Brain microvascular endothelial cell (primary cell): ENCODE data around the gene CLDN17.

Experiments used
- DNase-seq: peaks from one replicate; pipeline ENCODE4 v3.0.0-alpha.2; 2020
- H3K27ac ChIP-seq: fragments of 250-450 bp; sonication (Bioruptor Pico); 2 replicates; pipeline ENCODE4 v1.5.1; 2020; ENCODE audit warnings: mild to moderate bottlenecking, moderate library complexity
- H3K27me3 ChIP-seq: fragments of 250-450 bp; sonication (Bioruptor Pico); replicated peaks from 2 replicates; pipeline ENCODE4 v1.5.1; 2020; ENCODE audit warnings: mild to moderate bottlenecking
- H3K36me3 ChIP-seq: fragments of 250-450 bp; sonication (Bioruptor Pico); replicated peaks from 2 replicates; pipeline ENCODE4 v1.5.1; 2020; ENCODE audit warnings: mild to moderate bottlenecking
- H3K4me3 ChIP-seq: 2 replicates; pipeline ENCODE4 v1.5.1; 2011; ENCODE audit warnings: low read depth, mild to moderate bottlenecking, control low read depth, low read length, moderate library complexity
- in situ Hi-C: cut with HindIII; loops from 2 replicates; pipeline ENCODE4 v1.10.0; 2017; ENCODE audit warnings: low sequenced_read_pairs, low pct_ligation_motif_present
- TF ChIP-seq, protein P1 (sequence below): IDR thresholded peaks from 2 replicates; pipeline ENCODE4 v1.5.1; 2011; ENCODE audit warnings: low read depth, mild to moderate bottlenecking, moderate library complexity, low read length, control low read depth, inconsistent platforms; ENCODE audit errors: missing control alignments

The CLDN17 gene

DNA sequence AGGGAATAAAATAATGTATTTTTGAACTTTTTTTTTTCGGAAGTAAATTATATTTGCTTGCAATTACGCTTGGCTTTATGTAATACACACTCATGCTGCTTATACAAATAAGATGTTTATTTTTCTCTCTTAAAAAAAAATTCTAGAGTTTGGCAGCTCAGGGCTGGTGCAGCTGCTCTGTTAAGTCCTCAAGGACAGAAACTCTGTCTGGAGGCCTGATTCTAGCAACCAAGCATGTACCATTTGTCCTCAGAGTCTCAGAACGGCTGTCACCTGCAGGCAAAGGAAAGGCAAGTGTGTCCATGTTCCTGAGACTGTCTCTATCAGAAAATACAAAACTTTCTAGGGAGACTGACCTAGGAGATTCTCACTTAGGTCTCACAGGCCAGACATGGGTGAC lies 23.2 kb upstream of the CLDN17 start:
- H3K36me3 ChIP-seq, result no peaks in the 10 kb centered on the region
- DNase-seq, result no peak
- H3K27ac ChIP-seq, result no peak overlapping the region
- in situ Hi-C loops, result no loop called here
- TF ChIP-seq, protein P1, sequence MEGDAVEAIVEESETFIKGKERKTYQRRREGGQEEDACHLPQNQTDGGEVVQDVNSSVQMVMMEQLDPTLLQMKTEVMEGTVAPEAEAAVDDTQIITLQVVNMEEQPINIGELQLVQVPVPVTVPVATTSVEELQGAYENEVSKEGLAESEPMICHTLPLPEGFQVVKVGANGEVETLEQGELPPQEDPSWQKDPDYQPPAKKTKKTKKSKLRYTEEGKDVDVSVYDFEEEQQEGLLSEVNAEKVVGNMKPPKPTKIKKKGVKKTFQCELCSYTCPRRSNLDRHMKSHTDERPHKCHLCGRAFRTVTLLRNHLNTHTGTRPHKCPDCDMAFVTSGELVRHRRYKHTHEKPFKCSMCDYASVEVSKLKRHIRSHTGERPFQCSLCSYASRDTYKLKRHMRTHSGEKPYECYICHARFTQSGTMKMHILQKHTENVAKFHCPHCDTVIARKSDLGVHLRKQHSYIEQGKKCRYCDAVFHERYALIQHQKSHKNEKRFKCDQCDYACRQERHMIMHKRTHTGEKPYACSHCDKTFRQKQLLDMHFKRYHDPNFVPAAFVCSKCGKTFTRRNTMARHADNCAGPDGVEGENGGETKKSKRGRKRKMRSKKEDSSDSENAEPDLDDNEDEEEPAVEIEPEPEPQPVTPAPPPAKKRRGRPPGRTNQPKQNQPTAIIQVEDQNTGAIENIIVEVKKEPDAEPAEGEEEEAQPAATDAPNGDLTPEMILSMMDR, result no peak
- no peaks in the 10 kb centered on the region for H3K27me3 ChIP-seq
- H3K4me3 ChIP-seq, result no peak overlapping the region

- DNase-seq, result no peak
- Histone ChIP-seq H3K36me3 (no peaks in the 10 kb centered on the region), H3K27me3 (no peaks in the 10 kb centered on the region), H3K4me3 (no peak overlapping the region), H3K27ac (no peak overlapping the region)
- in situ Hi-C loops, result no loop called here
- TF ChIP-seq, protein P1, result no peak
Observed at GRCh38 chr21:30186242-30186641, 19.6 kb upstream of the CLDN17 start.

GRCh38 chr21:30168086-30168485 lies 1.5 kb upstream of the CLDN17 start:
- H3K27ac ChIP-seq, result no peak overlapping the region
- in situ Hi-C loops, result no loop called here
- DNase-seq, result no peak
- no peak overlapping the region for H3K4me3 ChIP-seq
- no peaks in the 10 kb centered on the region for H3K36me3 ChIP-seq
- TF ChIP-seq, protein P1, result no peak
- H3K27me3 ChIP-seq, result no peaks in the 10 kb centered on the region

- H3K27ac ChIP-seq, result no peak overlapping the region
- TF ChIP-seq, protein P1, result no peak
- in situ Hi-C loops, result no loop called here
- DNase-seq, result no peak
- H3K27me3 ChIP-seq, result no peaks in the 10 kb centered on the region
- no peak overlapping the region for H3K4me3 ChIP-seq
- H3K36me3 ChIP-seq, result no peaks in the 10 kb centered on the region
Observed at GRCh38 chr21:30166171-30166570, 434 bp downstream of the CLDN17 start.

DNA sequence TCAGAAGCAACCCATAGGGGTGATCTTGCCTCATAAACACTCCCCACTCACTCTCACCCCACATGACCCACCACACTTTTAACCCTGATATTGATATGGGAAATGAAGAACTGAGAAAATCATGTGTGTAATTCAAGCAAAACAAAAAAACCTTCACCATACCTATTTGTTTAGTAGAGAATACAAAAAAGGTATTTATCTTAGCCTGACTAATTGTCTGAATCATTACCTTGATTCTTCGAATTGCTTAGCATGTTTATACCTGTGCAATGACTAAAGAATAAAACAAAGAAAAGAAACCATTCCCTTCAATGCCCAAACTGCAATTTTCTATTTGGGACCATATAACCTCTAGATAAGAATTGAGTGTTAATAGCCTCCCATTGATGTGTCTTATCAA lies 1.8 kb downstream of the CLDN17 start:
- TF ChIP-seq, protein P1, result no peak

GRCh38 chr21:30153697-30154340 lies 12.8 kb downstream of the CLDN17 start:
- no peak overlapping the region for H3K27ac ChIP-seq
- TF ChIP-seq, protein P1, result no peak
- in situ Hi-C loops, result no loop called here
- no peaks in the 10 kb centered on the region for H3K36me3 ChIP-seq
- no peak for DNase-seq
- no peak overlapping the region for H3K4me3 ChIP-seq
- H3K27me3 ChIP-seq, result no peaks in the 10 kb centered on the region

More for the DNA sequence above, 1.8 kb downstream of the CLDN17 start:
- H3K27me3 ChIP-seq, result no peaks in the 10 kb centered on the region
- no peak overlapping the region for H3K27ac ChIP-seq
- no peak overlapping the region for H3K4me3 ChIP-seq
- in situ Hi-C loops, result no loop called here
- DNase-seq, result no peak
- no peaks in the 10 kb centered on the region for H3K36me3 ChIP-seq
